Measurements from ENCODE around the gene CPNE1. TPM values are rescaled to one million over a fixed set of nuclear protein-coding genes. Genes with fewer than 3 reads are reported as not detected.
A peak's percentile ranks its signal among the peaks of the same experiment; 100 is the strongest.

Gene CPNE1
- total RNA-seq, 1 experiment from 2014 or later = 194 TPM

- H3K4me1 Mint-ChIP-seq (ENCODE audit: insufficient read depth, unreplicated experiment) = peaks cover 19% of the 10 kb centered on the region
- H3K27me3 Mint-ChIP-seq (ENCODE audit: insufficient read depth, unreplicated experiment) = no peaks in the 10 kb centered on the region
- ChIA-PET CTCF (interaction anchor here (0.6 to 2.6 kb wide), 4 partner anchors 19 to 254 kb away, joined by 5 to 7 read pairs (median 6); partner anchors contain the start of gene SCAND1), POLR2A (interaction anchor here (0.8 to 14.8 kb wide), 19 partner anchors 10 to 253 kb away, joined by 3 to 266 read pairs (median 13); partner anchors contain the start of genes CPNE1, ERGIC3, PHF20 and RBM12)
- peak overlapping the region; percentile 99 for H3K27ac Mint-ChIP-seq (ENCODE audit: low read depth, unreplicated experiment)
- intact Hi-C loops (cut with micrococcal nuclease) = loop anchor here (5.0 kb wide), 1 partner anchor 182 kb away; no protein-coding TSS in a partner anchor
- no TSS peak for BruUV-seq (replicated peaks)
- H3K36me3 Mint-ChIP-seq (ENCODE audit: insufficient read depth, unreplicated experiment) = peaks cover 86% of the 10 kb centered on the region
- H3K4me3 Mint-ChIP-seq (ENCODE audit: unreplicated experiment) = peak overlapping the region; percentile 98
- peak; percentile 33 for DNase-seq (ENCODE audit: unreplicated experiment)
- no peaks in the 10 kb centered on the region for H3K9me3 Mint-ChIP-seq (ENCODE audit: unreplicated experiment)
- TF ChIP-seq CTCF (IDR thresholded peaks at IDR 0.05; ENCODE audit: unreplicated experiment) = no peak
Observed at GRCh38 chr20:35700625-35701148, 36.0 kb upstream of the CPNE1 start.

GRCh38 chr20:35699957-35700624 is 35.4 kb upstream of the CPNE1 start:
- Mint-ChIP-seq H3K27ac (ENCODE audit: low read depth, unreplicated experiment) (peak overlapping the region; percentile 99), H3K36me3 (ENCODE audit: insufficient read depth, unreplicated experiment) (peaks cover 86% of the 10 kb centered on the region), H3K27me3 (ENCODE audit: insufficient read depth, unreplicated experiment) (no peaks in the 10 kb centered on the region), H3K4me1 (ENCODE audit: insufficient read depth, unreplicated experiment) (peaks cover 19% of the 10 kb centered on the region), H3K4me3 (ENCODE audit: unreplicated experiment) (peak overlapping the region; percentile 98), H3K9me3 (ENCODE audit: unreplicated experiment) (no peaks in the 10 kb centered on the region)
- DNase-seq (ENCODE audit: unreplicated experiment) = no peak
- TF ChIP-seq CTCF (IDR thresholded peaks at IDR 0.05; ENCODE audit: unreplicated experiment) = no peak
- intact Hi-C loops (cut with micrococcal nuclease) = loop anchor here (2.0 to 5.0 kb wide), 2 partner anchors 182 to 189 kb away; no protein-coding TSS in a partner anchor
- POLR2A ChIA-PET = interaction anchor here (0.6 to 14.8 kb wide), 27 partner anchors 11 to 392 kb away, joined by 3 to 266 read pairs (median 7); partner anchors contain the start of genes CPNE1, ERGIC3, PHF20 and RBM12
- BruUV-seq (replicated peaks) = no TSS peak
- CTCF ChIA-PET = interaction anchor here (0.7 to 2.6 kb wide), 5 partner anchors 66 to 853 kb away, joined by 3 to 7 read pairs (median 3); partner anchors contain the start of gene SCAND1

- H3K4me1 Mint-ChIP-seq (ENCODE audit: insufficient read depth, unreplicated experiment) = peaks cover 19% of the 10 kb centered on the region
- H3K27me3 Mint-ChIP-seq (ENCODE audit: insufficient read depth, unreplicated experiment) = no peaks in the 10 kb centered on the region
- CTCF ChIA-PET = interaction anchor here (0.7 to 2.6 kb wide), 5 partner anchors 66 to 853 kb away, joined by 3 to 7 read pairs (median 3); partner anchors contain the start of gene SCAND1
- TSS peak; percentile 75 for BruUV-seq (replicated peaks)
- POLR2A ChIA-PET = interaction anchor here (0.6 to 14.8 kb wide), 30 partner anchors 11 to 763 kb away, joined by 3 to 266 read pairs (median 6); partner anchors contain the start of genes CPNE1, ERGIC3, PHF20 and RBM12
- intact Hi-C loops (cut with micrococcal nuclease) = loop anchor here (2.0 kb wide), 1 partner anchor 189 kb away; no protein-coding TSS in a partner anchor
- TF ChIP-seq CTCF (IDR thresholded peaks at IDR 0.05; ENCODE audit: unreplicated experiment) = no peak
- H3K36me3 Mint-ChIP-seq (ENCODE audit: insufficient read depth, unreplicated experiment) = peaks cover 82% of the 10 kb centered on the region
- no peaks in the 10 kb centered on the region for H3K9me3 Mint-ChIP-seq (ENCODE audit: unreplicated experiment)
- peak; percentile 85 for DNase-seq (ENCODE audit: unreplicated experiment)
- peak within 1 kb of the TSS; percentile 99 for H3K27ac Mint-ChIP-seq (ENCODE audit: low read depth, unreplicated experiment)
- peak within 1 kb of the TSS; percentile 98 for H3K4me3 Mint-ChIP-seq (ENCODE audit: unreplicated experiment)
Observed at GRCh38 chr20:35699127-35699956, 34.6 kb upstream of the CPNE1 start, which contains the start of the genes NFS1 and ROMO1. Gene NFS1, minus strand, starts transcription at chr20:35699352. Its CDS starts 64 bp downstream, at chr20:35699288. Gene ROMO1, plus strand, starts transcription at chr20:35699405. Its CDS starts 228 bp downstream, at chr20:35699633.

Measured in MCF 10A (cell line).